Lung (tissue), 12 donors: ENCODE measurements around the gene PPP1R1C. TPM values are rescaled to one million over a fixed set of nuclear protein-coding genes. Genes with fewer than 3 reads are reported as not detected.

ENCODE experiments used
- ATAC-seq: fragments of 200-7000 bp; cut with Tn5 transposase; one replicate; pipeline ENCODE4 v1.9.1; 2020; ENCODE audit warnings: moderate number of reproducible peaks; ENCODE audit not compliant: insufficient read depth, low FRiP score
- DNase-seq, 3 donors: peaks; one replicate each; pipeline ENCODE4 v3.0.0-alpha.2; 2013 to 2017
- H3K27ac ChIP-seq, 2 donors: one replicate each; pipeline ENCODE4 v1.5.1; 2013; ENCODE audit warnings: mild to moderate bottlenecking in 2 of 2, moderate library complexity in 2 of 2, control low read depth in 1 of 2, inconsistent platforms in 1 of 2, low read depth in 1 of 2, low read length in 1 of 2
- H3K27me3 ChIP-seq, 3 donors: one replicate each; pipeline ENCODE4 v1.5.1; 2013; ENCODE audit warnings: low read length in 2 of 3; ENCODE audit not compliant: control insufficient read depth in 3 of 3, insufficient read depth in 3 of 3
- H3K36me3 ChIP-seq, 4 donors: one replicate each; pipeline ENCODE4 v1.5.1; 2013; ENCODE audit warnings: low read length in 4 of 4, mild to moderate bottlenecking in 1 of 4, moderate library complexity in 1 of 4; ENCODE audit not compliant: control insufficient read depth in 4 of 4, insufficient read depth in 4 of 4
- H3K4me1 ChIP-seq, 5 donors: one replicate each; pipeline ENCODE4 v1.5.1; 2013; ENCODE audit warnings: low read length in 5 of 5, mild to moderate bottlenecking in 2 of 5, moderate library complexity in 1 of 5; ENCODE audit not compliant: control insufficient read depth in 5 of 5, insufficient read depth in 5 of 5
- H3K4me3 ChIP-seq: one replicate; pipeline ENCODE4 v1.5.1; 2013; ENCODE audit warnings: mild to moderate bottlenecking, control low read depth, moderate library complexity
- H3K9ac ChIP-seq, 2 donors: one replicate each; pipeline ENCODE4 v1.5.1; 2013; ENCODE audit warnings: low read length in 2 of 2, control low read depth in 1 of 2; ENCODE audit not compliant: insufficient read depth in 1 of 2
- H3K9me3 ChIP-seq, 4 donors: one replicate each; pipeline ENCODE4 v1.5.1; 2013; ENCODE audit warnings: low read length in 3 of 4, mild to moderate bottlenecking in 1 of 4, moderate library complexity in 1 of 4; ENCODE audit not compliant: control insufficient read depth in 4 of 4, insufficient read depth in 3 of 4
- WGBS, 2 donors: extraction: QIAGEN DNeasy Blood & Tissue Kit; methylation state at CpG; one replicate each; pipeline ENCODE4 v1.1.7; 2013; 5-methylcytosine and 5-hydroxymethylcytosine counted together
- polyA plus RNA-seq, 2 donors: library from polyadenylated mRNA; stranded (reverse); fragments of 200-250 nt; gene quantifications; one replicate each; pipeline ENCODE4 v1.2.1, GENCODE V29; 2013
- total RNA-seq, 2 donors: library from RNA; depleted of rRNA in 1 of 2; stranded (reverse); fragments of >200 nt in 1 of 2; gene quantifications; one replicate each; pipeline ENCODE4 v1.2.1, GENCODE V29; 2014 to 2021
- TF ChIP-seq, protein P1 (sequence below): IDR thresholded peaks from 2 replicates; pipeline ENCODE4 v1.5.1; 2012; ENCODE audit warnings: mild to moderate bottlenecking; ENCODE audit errors: control extremely low read depth, extremely low read depth
- donor health status: control.
- donor health status: control.
- donor health status: Bipolar disorder and iron deficiency.
- donor health status: healthy.
- donor health status: DM: yes; HTN: yes; CAD: no.

Gene PPP1R1C
- total and polyA plus RNA-seq, 4 donors: 1.2 to 6.3 (median 4.5) TPM

DNA sequence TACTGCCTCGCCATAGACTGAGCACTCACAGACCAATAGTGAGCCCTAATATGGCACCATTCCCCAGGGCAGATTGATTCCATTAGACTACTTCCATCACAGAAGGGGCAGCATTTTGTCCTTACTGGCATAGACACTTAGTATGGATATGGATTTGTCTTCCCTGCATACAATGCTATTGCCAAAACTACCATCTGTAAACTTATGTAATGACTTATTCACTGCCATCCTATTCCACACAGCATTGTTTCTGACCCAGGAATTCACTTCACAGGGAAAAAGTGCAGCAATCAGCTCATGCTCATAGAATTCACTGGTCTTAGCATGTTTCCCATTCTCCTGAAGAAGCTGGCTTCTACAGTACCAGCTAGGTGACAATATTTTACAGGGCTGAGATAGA, 179.0 kb downstream of the PPP1R1C start:
- Histone ChIP-seq H3K27ac (no peak overlapping the region), H3K9ac (no peak overlapping the region), H3K4me1 (no peaks in the 10 kb centered on the region), H3K27me3 (no peaks in the 10 kb centered on the region), H3K9me3 (peaks cover 0 to 3% (median 0%) of the 10 kb centered on the region in 4 donors), H3K4me3 (no peak overlapping the region), H3K36me3 (no peaks in the 10 kb centered on the region)
- TF ChIP-seq, protein P1, sequence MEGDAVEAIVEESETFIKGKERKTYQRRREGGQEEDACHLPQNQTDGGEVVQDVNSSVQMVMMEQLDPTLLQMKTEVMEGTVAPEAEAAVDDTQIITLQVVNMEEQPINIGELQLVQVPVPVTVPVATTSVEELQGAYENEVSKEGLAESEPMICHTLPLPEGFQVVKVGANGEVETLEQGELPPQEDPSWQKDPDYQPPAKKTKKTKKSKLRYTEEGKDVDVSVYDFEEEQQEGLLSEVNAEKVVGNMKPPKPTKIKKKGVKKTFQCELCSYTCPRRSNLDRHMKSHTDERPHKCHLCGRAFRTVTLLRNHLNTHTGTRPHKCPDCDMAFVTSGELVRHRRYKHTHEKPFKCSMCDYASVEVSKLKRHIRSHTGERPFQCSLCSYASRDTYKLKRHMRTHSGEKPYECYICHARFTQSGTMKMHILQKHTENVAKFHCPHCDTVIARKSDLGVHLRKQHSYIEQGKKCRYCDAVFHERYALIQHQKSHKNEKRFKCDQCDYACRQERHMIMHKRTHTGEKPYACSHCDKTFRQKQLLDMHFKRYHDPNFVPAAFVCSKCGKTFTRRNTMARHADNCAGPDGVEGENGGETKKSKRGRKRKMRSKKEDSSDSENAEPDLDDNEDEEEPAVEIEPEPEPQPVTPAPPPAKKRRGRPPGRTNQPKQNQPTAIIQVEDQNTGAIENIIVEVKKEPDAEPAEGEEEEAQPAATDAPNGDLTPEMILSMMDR: no peak
- WGBS, 2 donors: 61 to 92% methylated on average over 1 of the region's 1 CpG
- DNase-seq (no peak), ATAC-seq (no peak)

- H3K27ac ChIP-seq: no peak overlapping the region
- DNase-seq (no peak), ATAC-seq (no peak)
- peaks cover 0 to 3% (median 0%) of the 10 kb centered on the region in 4 donors for H3K9me3 ChIP-seq
- H3K36me3 ChIP-seq: no peaks in the 10 kb centered on the region
- no peak overlapping the region for H3K4me3 ChIP-seq
- H3K27me3 ChIP-seq: no peaks in the 10 kb centered on the region
- TF ChIP-seq, protein P1: no peak
- H3K9ac ChIP-seq: no peak overlapping the region
- no peaks in the 10 kb centered on the region for H3K4me1 ChIP-seq
- WGBS, 2 donors: 84 to 94% methylated on average over 2 of the region's 2 CpGs
These were observed 179.5 kb downstream of the PPP1R1C start for GRCh38 chr2:182165202-182165601.

DNA sequence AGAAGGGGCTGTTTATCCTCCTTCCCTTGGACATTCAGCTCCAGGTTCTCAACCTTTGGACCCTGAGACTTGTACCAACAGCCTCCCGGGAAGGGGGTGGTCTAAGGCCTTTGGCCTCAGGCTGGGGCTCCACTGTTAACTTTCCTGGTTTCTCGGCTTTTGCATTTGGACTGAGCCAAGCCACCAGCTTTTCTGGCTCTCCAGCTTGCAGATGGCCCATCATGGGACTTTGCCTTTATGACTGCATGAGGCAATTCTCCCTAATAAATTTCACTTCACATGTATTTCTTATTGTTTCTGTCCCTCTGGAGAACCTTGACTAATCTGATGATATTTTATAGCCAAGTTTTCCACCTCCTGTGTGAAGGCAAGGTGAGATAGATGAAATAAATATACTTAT, 180.8 kb downstream of the PPP1R1C start:
- 89 to 93% methylated on average over 2 of the region's 2 CpGs for WGBS, 2 donors
- Histone ChIP-seq H3K27me3 (no peaks in the 10 kb centered on the region), H3K9ac (no peak overlapping the region), H3K4me1 (no peaks in the 10 kb centered on the region), H3K36me3 (no peaks in the 10 kb centered on the region), H3K27ac (no peak overlapping the region), H3K4me3 (no peak overlapping the region), H3K9me3 (peaks cover 0 to 3% (median 0%) of the 10 kb centered on the region in 4 donors)
- DNase-seq: no peak
- no peak for ATAC-seq
- TF ChIP-seq, protein P1: no peak

- Histone ChIP-seq H3K27ac (no peak overlapping the region), H3K4me3 (no peak overlapping the region), H3K36me3 (no peaks in the 10 kb centered on the region), H3K27me3 (no peaks in the 10 kb centered on the region), H3K9me3 (peaks cover 0 to 3% (median 0%) of the 10 kb centered on the region in 4 donors), H3K9ac (no peak overlapping the region), H3K4me1 (no peaks in the 10 kb centered on the region)
- no peak for ATAC-seq
- TF ChIP-seq, protein P1: no peak
- no peak for DNase-seq
- 72 to 74% methylated on average over 2 of the region's 2 CpGs for WGBS, 2 donors
These were observed 181.2 kb downstream of the PPP1R1C start for GRCh38 chr2:182166841-182167240.
